Adipocyte (in vitro differentiated cells): Measurements from ENCODE around the gene CHD5.

Source experiments
- DNase-seq: peaks from one replicate; pipeline ENCODE4 v3.0.0-alpha.2; 2015; ENCODE audit warnings: low read depth
- H3K27me3 ChIP-seq: replicated peaks from 2 replicates; pipeline ENCODE4 v1.7.0; 2013; ENCODE audit warnings: mild to moderate bottlenecking, low read length, moderate library complexity; ENCODE audit not compliant: control insufficient read depth, insufficient read depth
- H3K36me3 ChIP-seq: 2 replicates; pipeline ENCODE4 v1.7.0; 2013; ENCODE audit warnings: low read length, mild to moderate bottlenecking, moderate library complexity; ENCODE audit not compliant: control insufficient read depth, insufficient read depth, severe bottlenecking
- H3K4me1 ChIP-seq: 2 replicates; pipeline ENCODE4 v1.7.0; 2013; ENCODE audit warnings: mild to moderate bottlenecking, low read length, moderate library complexity; ENCODE audit not compliant: control insufficient read depth, insufficient read depth
- H3K4me3 ChIP-seq: 2 replicates; pipeline ENCODE4 v1.7.0; 2013; ENCODE audit warnings: mild to moderate bottlenecking, low read length, moderate library complexity
- H3K9ac ChIP-seq: 2 replicates; pipeline ENCODE4 v1.7.0; 2013; ENCODE audit warnings: mild to moderate bottlenecking, low read length, moderate library complexity
- H3K9me3 ChIP-seq: 2 replicates; pipeline ENCODE4 v1.7.0; 2013; ENCODE audit warnings: mild to moderate bottlenecking, low read length, moderate library complexity; ENCODE audit not compliant: control insufficient read depth

The CHD5 gene

GRCh38 chr1:6148497-6149241, 31.5 kb downstream of the CHD5 start:
- H3K4me3 ChIP-seq, result no peak overlapping the region
- peaks cover 74% of the 10 kb centered on the region for H3K27me3 ChIP-seq
- H3K4me1 ChIP-seq, result peaks cover 2% of the 10 kb centered on the region
- DNase-seq, result peak; percentile 30
- H3K9me3 ChIP-seq, result peaks cover 8% of the 10 kb centered on the region
- no peak overlapping the region for H3K9ac ChIP-seq
- no peaks in the 10 kb centered on the region for H3K36me3 ChIP-seq

- Histone ChIP-seq H3K36me3 (no peaks in the 10 kb centered on the region), H3K4me3 (no peak overlapping the region), H3K4me1 (peaks cover 2% of the 10 kb centered on the region), H3K9me3 (peaks cover 8% of the 10 kb centered on the region), H3K9ac (no peak overlapping the region), H3K27me3 (peaks cover 68% of the 10 kb centered on the region)
- DNase-seq, result no peak
These were observed 34.2 kb downstream of the CHD5 start for GRCh38 chr1:6145864-6146410.

DNA sequence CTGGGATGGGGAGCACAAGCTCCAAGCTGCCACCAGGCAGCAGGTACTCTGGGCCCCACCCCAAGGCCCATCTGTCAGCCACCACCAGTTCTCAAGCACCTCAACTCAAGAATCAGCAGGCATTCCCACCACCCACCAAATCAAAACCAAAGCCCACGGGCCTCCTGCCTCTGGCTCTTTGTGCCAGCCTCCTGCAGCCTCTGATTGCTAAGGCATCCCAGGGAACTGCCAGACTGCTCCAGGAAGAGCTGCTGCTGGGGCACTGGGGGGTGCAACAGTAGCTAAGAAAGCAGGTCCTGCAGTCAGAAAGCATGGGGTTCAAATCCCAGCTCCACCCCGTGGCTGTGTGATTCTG, 34.7 kb downstream of the CHD5 start:
- H3K9ac ChIP-seq, result no peak overlapping the region
- H3K27me3 ChIP-seq, result peaks cover 65% of the 10 kb centered on the region
- no peak for DNase-seq
- no peak overlapping the region for H3K4me3 ChIP-seq
- no peaks in the 10 kb centered on the region for H3K36me3 ChIP-seq
- peaks cover 2% of the 10 kb centered on the region for H3K4me1 ChIP-seq
- peaks cover 8% of the 10 kb centered on the region for H3K9me3 ChIP-seq

DNA sequence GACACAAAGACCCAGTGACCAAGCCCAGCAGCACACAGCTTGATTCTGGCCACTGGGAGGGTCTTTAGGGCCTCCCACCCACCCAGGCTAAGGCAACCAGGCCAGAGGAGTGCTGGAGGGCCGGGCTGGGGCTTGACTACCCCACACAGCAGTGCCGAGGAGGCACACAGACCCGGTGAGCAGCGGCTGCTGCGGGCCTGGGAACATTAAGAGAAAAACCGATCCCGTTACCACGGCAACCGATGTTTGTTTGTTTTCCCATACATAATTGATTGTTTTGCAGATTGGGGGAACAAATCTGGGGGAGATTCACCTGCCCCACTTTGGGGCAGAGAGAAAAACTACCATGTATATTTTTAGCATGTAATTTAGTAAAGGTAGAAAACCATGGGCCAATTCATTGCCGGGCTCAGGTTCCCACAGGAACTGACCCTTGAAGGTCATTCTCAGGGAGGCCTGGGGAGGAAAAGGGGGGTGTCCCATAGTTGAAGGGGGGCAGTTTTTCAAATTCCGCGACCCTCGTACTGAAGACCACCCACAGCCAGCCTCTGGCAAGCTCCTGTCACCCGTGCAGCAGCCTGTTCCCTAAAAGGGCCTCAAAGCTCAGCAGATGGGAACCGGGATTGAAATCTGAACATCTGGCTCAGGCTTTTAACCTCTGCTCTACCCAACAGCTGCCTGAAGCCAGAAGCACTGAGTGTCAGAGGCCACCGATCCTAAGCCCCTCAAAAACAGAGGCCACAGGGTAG, 35.3 kb downstream of the CHD5 start:
- no peaks in the 10 kb centered on the region for H3K36me3 ChIP-seq
- H3K9ac ChIP-seq, result no peak overlapping the region
- peaks cover 6% of the 10 kb centered on the region for H3K9me3 ChIP-seq
- H3K4me1 ChIP-seq, result peaks cover 2% of the 10 kb centered on the region
- no peak for DNase-seq
- H3K27me3 ChIP-seq, result peaks cover 62% of the 10 kb centered on the region
- H3K4me3 ChIP-seq, result no peak overlapping the region

GRCh38 chr1:6144175-6144574, 35.9 kb downstream of the CHD5 start:
- Histone ChIP-seq H3K9ac (no peak overlapping the region), H3K9me3 (no peaks in the 10 kb centered on the region), H3K4me3 (no peak overlapping the region), H3K4me1 (peaks cover 2% of the 10 kb centered on the region), H3K36me3 (no peaks in the 10 kb centered on the region), H3K27me3 (peaks cover 59% of the 10 kb centered on the region)
- no peak for DNase-seq

DNA sequence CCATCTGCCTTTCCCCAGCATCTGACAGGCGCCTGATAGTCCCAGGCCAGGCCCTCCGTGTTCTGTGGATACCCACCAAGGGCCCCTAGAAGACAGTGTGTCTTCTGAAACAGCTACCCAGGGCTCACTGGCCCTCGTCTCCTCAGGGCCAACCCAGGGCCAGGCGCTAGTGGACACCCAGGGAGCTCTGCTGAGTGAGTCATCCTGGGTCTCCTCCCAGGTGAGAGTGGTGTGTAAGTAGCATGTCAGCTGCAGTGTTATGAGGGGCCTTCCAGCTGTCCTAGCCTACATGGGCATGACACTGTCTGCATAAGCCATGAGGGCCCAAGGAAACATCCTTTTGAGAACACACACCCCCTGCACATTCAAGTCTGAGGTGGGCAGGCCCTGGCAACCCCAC, 36.7 kb downstream of the CHD5 start:
- peaks cover 60% of the 10 kb centered on the region for H3K27me3 ChIP-seq
- H3K9me3 ChIP-seq, result no peaks in the 10 kb centered on the region
- DNase-seq, result no peak
- no peaks in the 10 kb centered on the region for H3K36me3 ChIP-seq
- H3K4me3 ChIP-seq, result no peak overlapping the region
- no peak overlapping the region for H3K9ac ChIP-seq
- peaks cover 2% of the 10 kb centered on the region for H3K4me1 ChIP-seq

DNA sequence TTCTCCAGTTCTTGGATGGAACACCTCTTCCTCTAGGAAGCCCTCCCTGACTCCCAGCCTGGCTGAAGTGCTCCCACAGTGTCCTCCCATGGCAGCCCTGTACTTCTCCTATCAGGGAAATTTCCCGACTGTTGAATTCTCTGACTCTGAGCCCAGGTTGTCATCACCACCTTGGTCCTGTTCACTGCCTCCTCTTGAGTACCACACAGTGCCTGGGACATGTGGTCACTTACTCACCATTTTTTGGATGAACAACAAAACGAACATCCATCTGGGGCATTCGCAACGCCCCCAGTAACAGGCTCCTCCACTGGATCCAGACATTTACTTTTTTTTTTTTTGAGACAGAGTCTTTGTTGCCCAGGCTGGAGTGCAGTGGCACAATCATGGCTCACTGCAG, 37.4 kb downstream of the CHD5 start:
- Histone ChIP-seq H3K4me1 (peaks cover 2% of the 10 kb centered on the region), H3K4me3 (no peak overlapping the region), H3K27me3 (peaks cover 57% of the 10 kb centered on the region), H3K9me3 (no peaks in the 10 kb centered on the region), H3K9ac (no peak overlapping the region), H3K36me3 (no peaks in the 10 kb centered on the region)
- DNase-seq, result no peak

DNA sequence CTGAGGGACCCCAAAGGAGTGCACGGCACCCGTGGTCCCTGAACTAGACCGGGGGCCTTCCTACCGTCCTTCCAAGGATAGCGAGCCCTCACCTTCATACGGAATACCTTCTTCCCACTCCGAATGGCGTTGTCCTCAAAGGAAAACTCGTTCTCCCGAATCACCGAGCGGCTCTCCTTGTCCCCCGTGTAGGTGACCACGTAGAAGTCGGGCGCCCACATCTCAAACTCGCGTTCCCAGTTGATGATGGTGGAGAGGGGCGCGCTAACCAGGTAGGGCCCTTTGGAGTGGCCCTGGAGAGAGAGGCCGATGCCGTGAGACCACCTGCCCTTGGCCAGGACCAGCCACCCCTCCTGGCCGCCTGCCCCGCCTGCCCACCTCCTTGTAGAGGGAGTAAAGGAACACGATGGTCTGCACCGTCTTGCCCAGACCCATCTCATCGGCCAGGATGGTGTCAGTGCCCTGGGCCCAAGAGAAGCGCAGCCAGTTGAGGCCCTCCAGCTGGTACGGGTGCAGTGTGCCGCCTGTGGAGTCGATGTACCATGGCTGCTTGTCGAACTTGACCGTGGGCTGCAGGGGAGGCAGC, 38.0 kb downstream of the CHD5 start:
- DNase-seq, result no peak
- H3K9me3 ChIP-seq, result no peaks in the 10 kb centered on the region
- H3K27me3 ChIP-seq, result peaks cover 59% of the 10 kb centered on the region
- H3K4me3 ChIP-seq, result no peak overlapping the region
- H3K9ac ChIP-seq, result no peak overlapping the region
- H3K4me1 ChIP-seq, result peaks cover 2% of the 10 kb centered on the region
- no peaks in the 10 kb centered on the region for H3K36me3 ChIP-seq

- DNase-seq, result no peak
These were observed 38.5 kb downstream of the CHD5 start for GRCh38 chr1:6141592-6141991.

GRCh38 chr1:6140413-6140812, 39.7 kb downstream of the CHD5 start:
- Histone ChIP-seq H3K4me3 (no peak overlapping the region), H3K27me3 (peaks cover 57% of the 10 kb centered on the region), H3K9me3 (no peaks in the 10 kb centered on the region), H3K9ac (no peak overlapping the region), H3K4me1 (peaks cover 2% of the 10 kb centered on the region), H3K36me3 (no peaks in the 10 kb centered on the region)
- DNase-seq, result no peak

More at GRCh38 chr1:6141592-6141991, 38.5 kb downstream of the CHD5 start:
- Histone ChIP-seq H3K36me3 (no peaks in the 10 kb centered on the region), H3K9me3 (no peaks in the 10 kb centered on the region), H3K9ac (no peak overlapping the region), H3K4me3 (no peak overlapping the region), H3K27me3 (peaks cover 59% of the 10 kb centered on the region), H3K4me1 (peaks cover 2% of the 10 kb centered on the region)

- Histone ChIP-seq H3K9me3 (peaks cover 2% of the 10 kb centered on the region), H3K36me3 (no peaks in the 10 kb centered on the region), H3K4me3 (no peak overlapping the region), H3K9ac (no peak overlapping the region), H3K4me1 (no peaks in the 10 kb centered on the region), H3K27me3 (peaks cover 47% of the 10 kb centered on the region)
- DNase-seq, result no peak
These were observed 42.4 kb downstream of the CHD5 start for GRCh38 chr1:6137758-6138157.
